Retinal pigment epithelial cell (primary cell): Measurements from ENCODE around the gene TNFRSF18.

ENCODE experiments used
- DNase-seq: peaks from one replicate; pipeline ENCODE4 v3.0.0-alpha.2; 2010; ENCODE audit warnings: low read depth
- H3K4me3 ChIP-seq: 2 replicates; pipeline ENCODE4 v1.5.1; 2011; ENCODE audit warnings: mild to moderate bottlenecking, low read length, control low read depth, moderate library complexity
- CTCF ChIP-seq: conservative IDR thresholded peaks from 2 replicates; pipeline ENCODE4 v1.5.1; 2011; ENCODE audit warnings: low read depth, low read length, control low read depth, inconsistent platforms

TNFRSF18 gene

GRCh38 chr1:1239227-1239613 is 32.8 kb upstream of the TNFRSF18 start:
- no peak for TF ChIP-seq CTCF
- DNase-seq: no peak
- H3K4me3 ChIP-seq: no peak overlapping the region

- H3K4me3 ChIP-seq: no peak overlapping the region
- no peak for TF ChIP-seq CTCF
These were observed 32.3 kb upstream of the TNFRSF18 start for GRCh38 chr1:1238702-1239178.

GRCh38 chr1:1237874-1238701 is 31.7 kb upstream of the TNFRSF18 start:
- no peak for TF ChIP-seq CTCF
- no peak overlapping the region for H3K4me3 ChIP-seq
- DNase-seq: no peak

More at GRCh38 chr1:1238702-1239178, 32.3 kb upstream of the TNFRSF18 start:
- no peak for DNase-seq

GRCh38 chr1:1236945-1237873 is 30.8 kb upstream of the TNFRSF18 start:
- TF ChIP-seq CTCF: no peak
- DNase-seq: no peak
- no peak overlapping the region for H3K4me3 ChIP-seq

- no peak for TF ChIP-seq CTCF
- DNase-seq: no peak
- H3K4me3 ChIP-seq: no peak overlapping the region
These were observed 29.9 kb upstream of the TNFRSF18 start for GRCh38 chr1:1236176-1236763.

- DNase-seq: no peak
- TF ChIP-seq CTCF: no peak
- H3K4me3 ChIP-seq: no peak overlapping the region
These were observed 28.8 kb upstream of the TNFRSF18 start for GRCh38 chr1:1235016-1235744.
